ENCODE measurements around the gene ZNF488.

- TF ChIP-seq REST (IDR thresholded peaks at IDR 0.05; ENCODE audit: insufficient read depth in 1 of 2, low read depth in 2 of 2, low read length in 2 of 2) (no peak), POLR2AphosphoS5 (IDR thresholded peaks at IDR 0.05; ENCODE audit: low read depth, low read length) (no peak), TAF1 (IDR thresholded peaks at IDR 0.05; ENCODE audit: borderline replicate concordance, insufficient read depth, low read length) (no peak)
These were observed 19.6 kb upstream of the ZNF488 start for GRCh38 chr10:47403446-47404318.
